Kidney (tissue), 14 donors: Measurements from ENCODE around the gene SLU7. TPM values are rescaled to one million over a fixed set of nuclear protein-coding genes. Genes with fewer than 3 reads are reported as not detected.

Experiments used
- DNase-seq, 5 donors: peaks; one replicate each; pipeline ENCODE4 v3.0.0-alpha.2; 2013 to 2020
- FAIRE-seq: peaks from 2 replicates; lab custom pipeline; 2012; peaks lifted over from hg19 to GRCh38; lab: Jason Lieb, UNC
- H3K27ac ChIP-seq, 2 donors: one replicate each; pipeline ENCODE4 v1.7.0; 2013; ENCODE audit warnings: low read depth in 2 of 2, low read length in 2 of 2, inconsistent platforms in 1 of 2
- H3K27me3 ChIP-seq: one replicate; pipeline ENCODE4 v1.7.1; 2013; ENCODE audit warnings: low read length, inconsistent platforms; ENCODE audit not compliant: control insufficient read depth, insufficient read depth
- H3K36me3 ChIP-seq, 3 donors: one replicate each; pipeline versions ENCODE4 v1.7.0 to v1.7.1; 2013; ENCODE audit warnings: low read length in 3 of 3, control low read depth in 1 of 3, inconsistent platforms in 1 of 3; ENCODE audit not compliant: insufficient read depth in 3 of 3, control insufficient read depth in 2 of 3
- H3K4me1 ChIP-seq, 3 donors: one replicate each; pipeline versions ENCODE4 v1.7.0 to v1.7.1; 2013; ENCODE audit warnings: low read length in 3 of 3, inconsistent platforms in 1 of 3, low read depth in 1 of 3; ENCODE audit not compliant: control insufficient read depth in 2 of 3, insufficient read depth in 2 of 3
- H3K4me3 ChIP-seq, 3 donors: one replicate each; pipeline versions ENCODE4 v1.7.0 to v1.8.1; 2013; ENCODE audit warnings: low read length in 3 of 3, control low read depth in 1 of 3, inconsistent platforms in 1 of 3
- H3K9ac ChIP-seq, 3 donors: one replicate each; pipeline versions ENCODE4 v1.7.0 to v1.7.1; 2013; ENCODE audit warnings: low read length in 3 of 3, control low read depth in 1 of 3, inconsistent platforms in 1 of 3
- H3K9me3 ChIP-seq, 3 donors: one replicate each; pipeline versions ENCODE4 v1.7.0 to v1.7.1; 2013; ENCODE audit warnings: low read length in 3 of 3, control low read depth in 1 of 3, inconsistent platforms in 1 of 3; ENCODE audit not compliant: control insufficient read depth in 2 of 3, insufficient read depth in 1 of 3
- intact Hi-C: fragments of 100-400 bp; cut with DNase I; formaldehyde crosslinking; loops from one replicate; pipeline ENCODE4 v1.11.1; 2022
- polyA plus RNA-seq: library from polyadenylated mRNA; stranded (reverse); fragments of 350-450 nt; fragmentation: Illumina TruSeq; extraction: RNeasy Lipid Tissue Mini Kit (QIAGEN cat#74804); gene quantifications from one replicate; pipeline ENCODE4 v1.2.3, GENCODE V29; 2014; ENCODE audit warnings: low read depth, low replicate concordance; ENCODE audit not compliant: insufficient read depth
- total RNA-seq: library from RNA; stranded (reverse); fragmentation: NEBNext Ultra II Directional; extraction: Animal tissue kit (Norgen Biotek cat#: 25700); gene quantifications from one replicate; pipeline ENCODE4 v1.2.1, GENCODE V29; 2021
- TF ChIP-seq, protein P1 (sequence below): IDR thresholded peaks from 3 replicates; pipeline ENCODE4 v1.5.1; 2012; ENCODE audit warnings: mild to moderate bottlenecking, moderate library complexity, borderline replicate concordance; ENCODE audit not compliant: insufficient read depth; ENCODE audit errors: extremely low read depth
- donor health status: control.
- donor health status: control.
- donor health status: control.
- donor health status: control.
- donor health status: control.
- donor health status: DM: yes; HTN: yes; CAD: no.
- donor health status: Normal renal cell carcinoma (clear cell type).

Gene SLU7
- total and polyA plus RNA-seq, 2 donors from 2014 or later: 41.7 to 56.9 TPM

DNA sequence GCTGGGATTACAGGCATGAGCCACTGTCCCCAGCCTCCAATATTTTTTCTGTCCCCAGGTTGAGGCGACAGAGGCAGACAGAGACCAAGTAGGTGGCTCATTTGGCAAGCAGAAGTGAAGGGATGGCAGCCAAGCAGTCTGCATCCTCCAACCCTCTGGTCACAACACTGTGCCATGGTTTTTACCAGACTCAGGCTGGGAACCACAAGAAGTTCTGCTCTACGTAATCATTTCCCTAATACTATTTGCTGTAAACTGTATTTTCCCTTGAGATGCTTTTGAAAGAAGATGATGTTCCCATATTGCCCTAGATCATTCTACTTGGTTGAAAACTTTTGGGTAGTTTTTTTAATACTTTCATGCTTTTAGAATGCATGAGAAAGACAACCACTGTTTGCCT lies 43.3 kb upstream of the SLU7 start:
- Histone ChIP-seq H3K4me1 (peaks cover 0 to 2% (median 0%) of the 10 kb centered on the region in 3 donors), H3K9ac (no peak overlapping the region), H3K27ac (no peak overlapping the region), H3K27me3 (no peaks in the 10 kb centered on the region), H3K9me3 (no peaks in the 10 kb centered on the region), H3K4me3 (no peak overlapping the region), H3K36me3 (no peaks in the 10 kb centered on the region)
- DNase-seq (no peak), FAIRE-seq (no peak)
- TF ChIP-seq, protein P1, sequence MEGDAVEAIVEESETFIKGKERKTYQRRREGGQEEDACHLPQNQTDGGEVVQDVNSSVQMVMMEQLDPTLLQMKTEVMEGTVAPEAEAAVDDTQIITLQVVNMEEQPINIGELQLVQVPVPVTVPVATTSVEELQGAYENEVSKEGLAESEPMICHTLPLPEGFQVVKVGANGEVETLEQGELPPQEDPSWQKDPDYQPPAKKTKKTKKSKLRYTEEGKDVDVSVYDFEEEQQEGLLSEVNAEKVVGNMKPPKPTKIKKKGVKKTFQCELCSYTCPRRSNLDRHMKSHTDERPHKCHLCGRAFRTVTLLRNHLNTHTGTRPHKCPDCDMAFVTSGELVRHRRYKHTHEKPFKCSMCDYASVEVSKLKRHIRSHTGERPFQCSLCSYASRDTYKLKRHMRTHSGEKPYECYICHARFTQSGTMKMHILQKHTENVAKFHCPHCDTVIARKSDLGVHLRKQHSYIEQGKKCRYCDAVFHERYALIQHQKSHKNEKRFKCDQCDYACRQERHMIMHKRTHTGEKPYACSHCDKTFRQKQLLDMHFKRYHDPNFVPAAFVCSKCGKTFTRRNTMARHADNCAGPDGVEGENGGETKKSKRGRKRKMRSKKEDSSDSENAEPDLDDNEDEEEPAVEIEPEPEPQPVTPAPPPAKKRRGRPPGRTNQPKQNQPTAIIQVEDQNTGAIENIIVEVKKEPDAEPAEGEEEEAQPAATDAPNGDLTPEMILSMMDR: no peak
- intact Hi-C loops: no loop called here

DNA sequence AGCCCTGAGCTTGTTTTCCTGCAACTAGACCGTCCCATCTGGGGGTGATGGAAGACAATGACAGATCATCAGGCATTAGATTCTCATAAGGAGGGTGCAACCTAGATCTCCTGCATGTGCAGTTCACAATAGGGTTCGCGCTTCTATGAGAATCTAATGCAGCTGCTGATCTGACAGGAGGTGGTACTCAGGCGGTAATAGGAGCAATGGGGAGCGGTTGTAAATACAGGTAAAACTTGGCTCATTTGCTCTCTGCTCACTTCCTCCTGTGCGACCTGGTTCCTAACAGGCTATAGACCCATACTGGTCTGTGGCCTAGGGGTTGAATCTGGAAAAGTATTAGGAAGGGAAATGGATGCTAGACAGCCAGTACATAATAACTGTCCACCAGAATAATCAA lies 42.5 kb upstream of the SLU7 start:
- Histone ChIP-seq H3K9me3 (no peaks in the 10 kb centered on the region), H3K4me3 (no peak overlapping the region), H3K9ac (no peak overlapping the region), H3K27ac (no peak overlapping the region), H3K27me3 (no peaks in the 10 kb centered on the region), H3K36me3 (no peaks in the 10 kb centered on the region), H3K4me1 (no peaks in the 10 kb centered on the region)
- TF ChIP-seq, protein P1: no peak
- FAIRE-seq (no peak), DNase-seq (no peak)
- intact Hi-C loops: no loop called here

DNA sequence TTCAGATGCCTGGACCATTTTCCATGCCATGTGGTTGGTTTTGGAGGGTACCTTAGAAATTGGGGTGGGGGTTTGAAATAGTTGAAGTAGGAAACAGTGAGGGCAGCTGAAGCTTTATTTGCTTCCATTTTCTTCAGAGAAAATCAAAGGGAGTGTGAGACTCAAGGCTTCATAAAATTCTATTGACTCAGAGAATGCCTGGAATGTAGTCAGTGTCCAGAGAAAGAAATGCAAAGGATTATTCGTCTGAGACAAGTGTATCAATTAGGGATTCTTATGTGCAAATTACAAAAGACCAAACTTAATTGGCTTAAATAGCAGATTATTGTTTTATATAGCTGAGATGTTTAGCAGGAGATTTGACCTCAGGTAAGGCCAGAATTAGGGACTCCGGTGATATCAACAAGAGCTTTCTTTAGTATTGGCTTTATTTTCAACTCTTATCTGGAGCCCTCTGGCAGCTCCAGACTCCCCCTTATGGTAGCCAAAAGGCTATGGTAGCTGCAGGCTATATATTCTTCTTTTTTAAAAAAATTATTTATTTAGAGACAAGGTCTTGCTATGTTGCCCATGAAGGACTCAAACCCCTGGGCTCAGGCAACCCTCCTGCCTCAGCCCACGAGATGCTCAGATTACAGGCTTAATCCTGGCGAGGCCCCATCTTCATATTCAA lies 41.6 kb upstream of the SLU7 start:
- Histone ChIP-seq H3K9ac (no peak overlapping the region), H3K9me3 (no peaks in the 10 kb centered on the region), H3K27ac (no peak overlapping the region), H3K4me1 (no peaks in the 10 kb centered on the region), H3K27me3 (no peaks in the 10 kb centered on the region), H3K36me3 (no peaks in the 10 kb centered on the region), H3K4me3 (no peak overlapping the region)
- DNase-seq (no peak), FAIRE-seq (no peak)
- intact Hi-C loops: no loop called here
- TF ChIP-seq, protein P1: no peak
